HFF-Myc (cell line): ENCODE data around the gene SLC4A4.

Experiments
- DNase-seq: peaks from one replicate; pipeline ENCODE4 v3.0.0-alpha.2; 2011; ENCODE audit warnings: low read depth; ENCODE audit errors: extremely low read depth
- H3K4me3 ChIP-seq: replicated peaks from 2 replicates; pipeline ENCODE4 v1.5.1; 2011; ENCODE audit warnings: low read depth, mild to moderate bottlenecking, control low read depth, low read length
- CTCF ChIP-seq: IDR thresholded peaks from 2 replicates; pipeline ENCODE4 v1.5.1; 2012; ENCODE audit warnings: mild to moderate bottlenecking, low read depth, low read length, control low read depth; ENCODE audit errors: missing control alignments

The SLC4A4 gene

GRCh38 chr4:71382900-71383560 is 44.2 kb downstream of the SLC4A4 start:
- TF ChIP-seq CTCF = no peak
- DNase-seq = no peak
- H3K4me3 ChIP-seq = no peak overlapping the region

- DNase-seq = no peak
- no peak for TF ChIP-seq CTCF
- no peak overlapping the region for H3K4me3 ChIP-seq
These were observed 45.2 kb downstream of the SLC4A4 start for GRCh38 chr4:71383984-71384383.

- TF ChIP-seq CTCF = no peak
- H3K4me3 ChIP-seq = no peak overlapping the region
- DNase-seq = no peak
These were observed 50.5 kb downstream of the SLC4A4 start for GRCh38 chr4:71389149-71389827.

GRCh38 chr4:71392109-71392508 is 53.3 kb downstream of the SLC4A4 start:
- no peak for DNase-seq
- TF ChIP-seq CTCF = no peak

GRCh38 chr4:71396382-71396781 is 57.6 kb downstream of the SLC4A4 start:
- no peak for DNase-seq
- no peak for TF ChIP-seq CTCF
- no peak overlapping the region for H3K4me3 ChIP-seq

More at GRCh38 chr4:71392109-71392508, 53.3 kb downstream of the SLC4A4 start:
- no peak overlapping the region for H3K4me3 ChIP-seq

- no peak for DNase-seq
- H3K4me3 ChIP-seq = no peak overlapping the region
- no peak for TF ChIP-seq CTCF
These were observed 62.0 kb downstream of the SLC4A4 start for GRCh38 chr4:71400810-71401209.
